Left cardiac atrium (tissue), 4 donors: ENCODE data around the gene CACNA1A. TPM values are rescaled to one million over a fixed set of nuclear protein-coding genes. Genes with fewer than 3 reads are reported as not detected.

Experiments
- ATAC-seq, 2 donors: fragments of 200-7000 bp; cut with Tn5 transposase; one replicate each; pipeline ENCODE4 v1.9.1; 2020; ENCODE audit warnings: mild to moderate bottlenecking in 2 of 2, moderate library complexity in 2 of 2
- DNase-seq: peaks from one replicate; pipeline ENCODE4 v3.0.0-alpha.2; 2020
- intact Hi-C, 2 donors: fragments of 100-400 bp; cut with DNase I; formaldehyde crosslinking; loops; one replicate each; pipeline versions ENCODE4 v1.14.1 to v1.15.1; 2022 to 2023
- total RNA-seq, 2 donors: library from RNA; stranded (reverse); fragmentation: NEBNext Ultra II Directional; extraction: Animal tissue kit (Norgen Biotek cat#: 25700); gene quantifications; one replicate each; pipeline ENCODE4 v1.2.1, GENCODE V29; 2021
- donor health status: DM: no; HTN: yes; CAD: no.
- donor health status: DM: no; HTN: yes; CAD: no; lungs with severe emphysema.
- donor health status: DM: yes; HTN: yes; CAD: no.
- donor health status: Dilated cardiomyopathy.

Gene CACNA1A
- total RNA-seq, 2 donors from 2014 or later = 0.39 to 0.41 TPM

- intact Hi-C loops = no loop called here
- ATAC-seq = no peak
Measured at GRCh38 chr19:13334801-13335481, 171.3 kb downstream of the CACNA1A start.

GRCh38 chr19:13330285-13330684 lies 176.0 kb downstream of the CACNA1A start:
- intact Hi-C loops = no loop called here
- ATAC-seq = no peak
- no peak for DNase-seq

More at GRCh38 chr19:13334801-13335481, 171.3 kb downstream of the CACNA1A start:
- no peak for DNase-seq

- intact Hi-C loops = no loop called here
- DNase-seq = no peak
- ATAC-seq = no peak
Measured at GRCh38 chr19:13329766-13330165, 176.5 kb downstream of the CACNA1A start.

DNA sequence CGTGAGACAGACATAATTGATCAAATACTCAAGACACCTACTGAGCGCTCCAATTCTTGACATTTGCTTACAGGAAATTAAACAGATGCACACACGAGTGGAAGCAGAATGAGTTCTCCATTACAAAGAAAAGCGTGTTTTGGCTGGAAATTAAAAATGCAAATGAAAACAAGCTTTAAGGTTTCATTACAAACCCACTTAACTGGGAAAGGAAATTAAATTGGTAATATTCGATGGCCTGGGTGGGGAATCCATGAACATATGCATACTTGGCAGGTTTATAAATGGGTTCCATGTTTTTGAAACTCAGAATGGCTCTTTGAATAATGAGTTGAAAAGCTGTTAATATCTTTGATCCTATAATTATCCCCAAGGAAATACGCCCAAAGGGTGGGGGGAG lies 178.0 kb downstream of the CACNA1A start:
- ATAC-seq (no peak), DNase-seq (no peak)
- intact Hi-C loops = no loop called here

- intact Hi-C loops = no loop called here
- ATAC-seq = no peak
- DNase-seq = no peak
Measured at GRCh38 chr19:13319526-13319925, 186.8 kb downstream of the CACNA1A start.

GRCh38 chr19:13318190-13318589 lies 188.1 kb downstream of the CACNA1A start:
- ATAC-seq (no peak), DNase-seq (no peak)
- intact Hi-C loops = no loop called here

- intact Hi-C loops = no loop called here
- ATAC-seq (peak in 1 of 2 donors; percentile 23), DNase-seq (no peak)
Measured at GRCh38 chr19:13315495-13315894, 190.8 kb downstream of the CACNA1A start.

- intact Hi-C loops = no loop called here
- ATAC-seq (no peak), DNase-seq (no peak)
Measured at GRCh38 chr19:13314761-13315160, 191.5 kb downstream of the CACNA1A start.

DNA sequence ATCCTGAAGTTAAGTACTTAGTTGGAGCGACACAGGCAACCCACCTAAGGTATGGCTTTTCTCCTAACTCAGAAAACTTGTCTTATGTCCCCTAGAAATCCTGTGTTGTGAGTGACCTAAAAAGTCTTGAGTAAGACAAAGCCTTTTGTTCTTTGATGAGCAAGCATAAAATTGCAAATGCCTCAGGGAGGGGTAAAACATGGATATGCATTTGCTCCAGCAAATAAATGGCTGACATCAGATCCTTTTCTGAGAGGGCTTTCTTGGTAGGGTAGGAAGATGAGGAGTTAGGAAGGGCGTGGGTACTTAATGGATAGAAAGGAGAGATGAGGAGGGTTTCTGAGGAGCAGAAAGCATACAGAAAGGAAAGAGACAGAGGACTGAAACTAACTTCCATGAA lies 192.4 kb downstream of the CACNA1A start:
- intact Hi-C loops = no loop called here
- ATAC-seq (no peak), DNase-seq (no peak)

DNA sequence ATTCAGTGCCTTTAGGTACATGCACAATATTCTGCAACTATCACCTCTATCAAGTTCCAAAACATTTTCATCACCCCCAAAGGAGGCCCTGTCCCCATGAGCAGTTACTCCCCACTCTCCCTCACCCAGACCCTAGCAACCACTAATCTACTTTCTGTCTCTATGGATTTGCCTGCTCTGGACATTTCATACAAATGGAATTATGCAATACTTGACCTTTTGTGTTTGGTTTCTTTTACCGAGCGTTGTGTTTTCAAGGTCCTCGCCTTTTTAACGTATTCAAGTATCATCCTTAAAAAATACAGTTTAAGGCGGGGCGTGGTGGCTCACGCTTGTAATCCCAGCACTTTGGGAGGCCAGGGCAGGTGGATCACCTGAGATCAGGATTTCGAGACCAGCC lies 196.4 kb downstream of the CACNA1A start:
- no peak for DNase-seq
- intact Hi-C loops = no loop called here
- no peak for ATAC-seq

DNA sequence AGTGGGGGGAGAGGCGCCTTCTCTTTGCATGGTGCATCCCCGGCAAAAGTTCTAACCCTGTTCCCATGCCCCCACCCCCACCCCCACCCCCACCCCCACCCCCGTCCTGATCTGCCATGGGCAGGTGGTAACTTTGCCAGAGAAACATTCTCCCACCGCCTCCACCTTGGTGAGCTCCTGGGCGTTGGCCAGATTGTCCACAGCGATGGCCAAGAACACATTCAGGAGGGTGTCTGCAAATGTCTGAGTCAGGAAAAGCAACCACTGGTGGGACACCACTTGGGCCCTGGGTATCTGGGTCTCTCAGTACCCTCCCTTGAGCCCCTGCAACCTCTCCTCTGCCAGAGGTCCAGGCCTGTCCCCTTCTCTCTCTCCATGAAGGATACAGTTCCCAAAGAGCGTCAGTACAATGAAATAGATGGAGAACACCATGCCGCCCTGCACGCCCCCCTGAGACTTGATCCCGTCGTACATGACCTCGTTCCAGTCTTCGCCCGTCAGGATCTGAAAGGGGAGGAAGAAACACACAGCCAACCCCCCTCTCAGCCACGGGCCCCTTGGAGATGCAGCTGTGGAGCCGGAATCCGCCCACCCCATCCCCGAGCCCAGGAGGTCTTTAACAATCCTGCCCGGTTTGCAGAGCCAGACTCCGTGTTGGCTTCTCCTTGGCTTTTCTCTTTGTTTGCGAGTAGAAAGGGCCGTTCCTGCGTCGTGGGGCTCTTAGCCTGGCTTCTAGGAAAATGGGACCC lies 202.7 kb downstream of the CACNA1A start:
- no peak for DNase-seq
- no peak for ATAC-seq
- intact Hi-C loops = no loop called here

DNA sequence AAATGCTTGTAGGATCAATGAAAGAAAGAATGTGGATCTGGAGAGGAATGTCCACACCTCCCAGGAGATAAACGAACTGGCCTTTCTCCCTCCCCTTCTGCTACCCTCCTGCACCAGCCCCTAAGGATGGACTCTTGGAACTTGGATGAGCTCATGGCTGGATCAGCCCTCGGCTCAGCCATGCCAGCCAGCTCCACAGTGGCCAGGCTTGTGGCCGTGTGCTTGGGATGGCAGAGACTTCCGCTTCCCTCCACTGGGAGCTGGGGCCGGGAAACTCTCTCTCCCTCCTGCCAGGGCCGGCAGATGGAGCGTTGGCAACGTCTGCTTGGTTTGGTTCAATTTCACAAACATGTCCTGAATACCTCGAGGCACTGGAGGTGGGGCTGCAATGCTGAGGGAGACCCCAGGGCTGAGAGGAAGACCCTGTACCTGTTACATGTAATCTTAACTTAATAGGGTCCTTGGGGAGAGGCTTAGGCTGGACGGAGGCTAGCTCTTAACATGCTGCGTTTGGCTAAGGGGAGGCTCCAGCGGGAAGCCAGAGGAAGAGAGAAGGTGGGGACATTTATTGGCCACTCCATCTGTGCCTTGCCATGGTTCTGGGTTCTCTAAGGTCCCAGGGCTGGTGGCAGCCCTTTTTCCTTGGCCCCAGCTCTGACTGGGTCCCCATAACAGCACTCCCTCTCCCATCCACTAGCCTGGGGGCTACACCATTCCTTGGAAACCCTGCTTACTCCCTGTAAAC lies 203.6 kb downstream of the CACNA1A start:
- intact Hi-C loops = no loop called here
- DNase-seq (no peak), ATAC-seq (peak in 1 of 2 donors; percentile 47)

DNA sequence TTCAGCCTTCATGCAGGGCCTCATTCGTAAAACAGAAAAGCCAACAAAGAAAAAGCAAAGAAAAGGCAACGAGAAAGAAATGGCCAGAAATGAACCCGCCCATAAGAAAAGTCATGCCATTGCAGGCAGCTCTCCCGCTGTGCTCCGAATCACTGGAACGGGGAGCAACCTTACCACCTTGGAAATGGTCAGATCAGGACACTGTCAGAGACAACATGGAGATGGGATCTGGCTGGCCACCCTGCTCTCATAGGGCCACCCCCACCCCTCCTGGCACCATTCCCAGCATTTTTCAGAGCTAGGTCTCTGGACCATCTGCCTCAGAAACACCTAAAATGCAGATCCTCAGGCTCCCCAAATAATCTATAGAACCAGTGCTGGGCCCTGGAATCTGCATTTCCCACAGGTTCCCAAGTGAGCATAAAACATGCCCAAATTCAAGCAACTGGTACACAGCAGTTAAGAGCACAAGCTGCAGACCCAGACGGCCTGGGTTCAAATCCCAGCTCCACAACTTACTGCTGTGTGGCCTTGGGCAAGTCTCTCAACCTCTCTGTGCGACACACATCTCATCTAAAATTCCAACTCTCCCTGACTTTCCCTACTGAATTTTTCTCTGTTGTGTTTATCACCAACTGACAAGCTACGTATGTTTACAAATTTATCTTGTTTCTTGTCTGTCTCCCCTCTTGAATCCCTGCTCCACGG lies 204.5 kb downstream of the CACNA1A start:
- intact Hi-C loops = no loop called here
- ATAC-seq (no peak), DNase-seq (no peak)

DNA sequence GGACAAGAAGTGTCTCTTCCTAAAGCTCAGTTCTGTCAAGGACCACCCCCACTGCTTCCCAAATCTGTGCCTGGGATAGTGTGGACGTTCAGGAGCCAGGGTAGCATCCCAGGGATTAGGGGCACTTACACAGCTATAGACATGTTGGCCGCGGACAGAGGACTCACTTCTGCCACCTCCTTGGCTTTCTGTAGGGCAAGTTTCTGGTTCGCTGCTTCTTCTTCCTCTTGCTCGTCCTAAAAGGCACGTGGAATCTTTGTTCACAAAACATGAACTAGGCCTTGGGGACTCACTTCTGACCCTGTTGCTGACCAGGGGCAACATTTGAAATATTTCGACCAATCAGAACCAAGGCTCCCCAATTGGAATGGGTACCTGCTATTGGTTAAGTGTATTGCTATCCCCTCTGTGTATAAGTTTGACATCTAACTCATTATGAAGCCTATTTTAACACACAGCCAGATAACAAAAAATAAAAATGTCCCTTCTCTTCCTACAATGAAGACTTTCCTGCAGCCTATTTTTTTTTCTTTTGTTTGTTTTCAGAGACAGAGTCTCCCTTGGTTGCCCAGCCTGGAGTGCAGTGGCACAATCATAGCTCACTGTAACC lies 205.8 kb downstream of the CACNA1A start:
- intact Hi-C loops = no loop called here
- DNase-seq (no peak), ATAC-seq (no peak)

DNA sequence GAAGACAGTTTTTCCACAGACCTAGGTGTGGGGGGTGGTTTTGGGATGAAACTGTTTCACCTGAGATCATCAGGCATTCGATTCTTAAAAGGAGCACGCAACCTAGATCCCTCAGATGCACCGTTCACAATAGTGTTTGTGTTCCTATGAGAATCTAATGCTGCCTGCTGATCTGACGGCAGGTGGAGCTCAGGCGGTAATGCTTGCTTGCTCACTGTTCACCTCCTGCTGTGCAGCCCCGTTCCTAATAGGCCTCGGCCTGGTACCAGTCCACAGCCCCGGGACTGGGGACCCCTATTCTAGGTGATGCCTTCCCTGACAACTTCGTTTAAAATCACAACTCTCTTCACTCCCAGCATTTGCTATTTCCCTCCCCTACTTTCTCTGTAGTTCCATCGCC lies 206.4 kb downstream of the CACNA1A start:
- no peak for ATAC-seq
- no peak for DNase-seq
- intact Hi-C loops = no loop called here

- intact Hi-C loops = no loop called here
- no peak for DNase-seq
Measured at GRCh38 chr19:13298565-13299481, 207.5 kb downstream of the CACNA1A start.

GRCh38 chr19:13297023-13297422 lies 209.3 kb downstream of the CACNA1A start:
- intact Hi-C loops = no loop called here
- ATAC-seq (no peak), DNase-seq (no peak)

More at GRCh38 chr19:13298565-13299481, 207.5 kb downstream of the CACNA1A start:
- ATAC-seq = peak in 1 of 2 donors; percentile 37
